HG03460 (cell line): ENCODE results near the gene BCAS4.

Experiments
- ATAC-seq: cut with Tn5 transposase; IDR thresholded peaks from one replicate; pipeline ENCODE4 v1.9.1; 2021; ENCODE audit not compliant: unreplicated experiment

Gene BCAS4

DNA sequence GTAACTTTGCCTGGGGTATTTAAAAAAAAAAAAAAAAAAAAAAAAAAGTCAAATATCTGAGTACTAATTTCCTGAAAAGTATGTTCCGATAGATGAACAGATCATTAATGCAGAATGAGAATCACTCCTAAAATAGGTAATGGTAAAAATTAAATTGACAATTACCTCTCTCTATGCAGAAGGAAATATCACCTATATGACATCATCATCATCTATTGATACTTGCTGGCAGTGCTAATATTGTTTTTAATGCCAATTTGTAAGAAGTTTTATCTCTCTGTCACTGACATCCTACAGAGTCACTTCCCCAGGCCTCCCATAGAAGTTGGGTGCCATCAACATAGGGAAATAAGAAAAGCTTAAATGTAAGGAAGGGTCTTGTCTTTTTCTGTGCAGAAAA lies 106.4 kb downstream of the BCAS4 start:
- no peak for ATAC-seq

DNA sequence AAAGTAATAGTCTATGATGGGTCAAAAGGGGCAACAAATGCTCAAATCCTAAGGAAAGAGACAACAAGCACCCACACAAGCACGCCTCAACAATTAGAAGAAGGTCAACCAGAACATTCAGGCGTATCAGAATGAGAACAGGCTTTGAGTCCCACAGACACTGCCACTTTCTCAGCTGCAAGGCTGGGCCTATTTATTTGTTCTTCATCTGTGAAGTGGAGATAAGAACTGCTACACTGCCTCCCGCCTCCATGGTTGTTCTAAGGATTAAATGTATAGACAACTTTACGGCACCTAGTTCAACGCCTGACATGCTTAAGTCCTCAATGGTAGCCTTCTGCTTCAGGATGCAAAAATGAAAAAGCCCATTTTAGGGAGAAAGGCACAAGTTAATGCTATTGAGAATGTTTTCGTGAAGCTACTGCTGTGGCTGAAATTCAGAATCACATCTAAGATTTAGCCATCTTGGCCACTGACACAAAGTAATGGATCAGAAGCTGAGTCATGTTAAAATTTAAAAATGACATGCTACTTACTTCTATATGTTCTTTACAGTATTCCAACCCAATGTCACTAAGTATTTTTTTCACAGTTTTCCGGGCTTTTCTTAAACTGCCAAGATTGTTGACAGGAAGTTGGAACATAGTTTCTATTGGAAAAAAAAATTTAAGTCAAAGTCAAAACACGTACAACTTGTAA lies 108.6 kb downstream of the BCAS4 start:
- no peak for ATAC-seq

DNA sequence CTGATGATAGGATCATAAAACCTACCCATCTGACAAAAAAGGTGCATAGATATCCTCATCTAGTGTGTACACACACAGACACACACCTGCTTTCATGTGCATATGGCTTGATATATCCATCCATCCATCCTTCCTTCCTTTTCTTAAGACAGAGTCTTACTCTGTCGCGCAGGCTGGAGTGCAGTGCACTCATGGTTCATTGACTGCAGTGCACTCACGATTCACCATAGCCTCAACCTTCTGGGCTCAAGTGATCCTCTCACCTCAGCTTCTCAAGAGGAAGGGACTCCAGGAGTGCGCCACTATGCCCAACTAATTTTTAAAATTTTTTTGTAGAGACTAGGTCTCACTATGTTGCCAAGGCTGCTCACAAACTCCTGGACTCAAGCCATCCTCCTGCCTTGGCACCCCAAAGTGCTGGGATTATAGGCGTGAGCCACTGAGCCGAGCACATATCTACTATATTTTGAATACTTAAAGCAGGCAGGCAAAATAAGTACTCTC lies 109.3 kb downstream of the BCAS4 start:
- no peak for ATAC-seq

DNA sequence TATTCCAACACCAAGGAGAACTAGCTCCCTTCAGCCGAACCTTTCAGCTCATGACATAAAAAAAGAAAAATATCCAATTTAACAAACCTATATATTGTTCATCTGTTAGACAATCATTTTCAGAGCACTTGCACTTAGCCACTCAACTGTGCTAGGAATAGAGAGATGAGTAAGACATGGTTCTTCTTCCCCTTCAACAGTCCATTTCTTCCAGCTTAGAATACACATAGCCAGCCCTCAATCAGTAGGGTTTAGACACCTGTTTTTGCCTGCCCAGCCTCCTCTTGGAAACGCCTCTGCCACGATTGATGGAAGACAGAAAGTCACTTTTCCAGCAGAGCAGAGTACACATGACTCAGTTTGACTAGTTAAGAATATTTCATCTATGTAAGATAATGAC lies 114.6 kb downstream of the BCAS4 start:
- no peak for ATAC-seq

DNA sequence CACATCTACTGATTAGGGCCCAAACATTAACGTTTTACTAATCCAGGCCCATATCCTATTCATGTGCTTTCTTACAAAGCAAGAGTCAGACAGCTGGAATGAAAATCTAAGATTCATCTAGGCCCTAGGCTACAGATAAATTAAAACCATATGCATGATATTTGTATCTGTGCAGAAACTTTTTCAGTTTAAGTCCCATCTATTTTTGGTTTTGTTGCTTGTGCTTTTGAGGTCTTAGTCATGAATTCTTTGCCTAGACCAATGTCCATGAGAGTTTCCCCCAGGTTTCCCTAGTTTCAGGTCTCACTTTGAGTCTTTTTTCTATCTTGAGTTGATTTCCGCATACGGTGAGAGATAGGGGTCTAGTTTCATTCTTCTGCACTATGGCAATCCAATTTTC lies 116.2 kb downstream of the BCAS4 start:
- ATAC-seq: no peak

DNA sequence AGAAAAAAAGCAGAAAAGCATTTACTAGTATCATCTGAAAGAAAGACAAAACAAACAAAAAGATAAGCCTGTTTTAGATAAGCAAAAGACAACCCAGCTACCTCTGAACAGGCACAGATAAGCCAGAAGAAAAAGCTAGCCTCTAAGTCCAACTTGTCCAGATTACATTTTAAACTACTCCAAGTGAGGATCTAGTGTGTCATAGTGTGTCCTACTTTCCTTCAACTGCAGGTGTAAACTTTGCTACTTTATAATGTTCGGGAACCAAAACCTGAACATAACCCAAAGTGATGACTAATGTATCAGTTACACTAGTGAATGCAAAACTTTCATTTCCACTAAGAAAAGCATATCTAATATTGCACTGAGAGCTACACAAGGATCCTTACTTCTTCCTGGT lies 116.9 kb downstream of the BCAS4 start:
- no peak for ATAC-seq

DNA sequence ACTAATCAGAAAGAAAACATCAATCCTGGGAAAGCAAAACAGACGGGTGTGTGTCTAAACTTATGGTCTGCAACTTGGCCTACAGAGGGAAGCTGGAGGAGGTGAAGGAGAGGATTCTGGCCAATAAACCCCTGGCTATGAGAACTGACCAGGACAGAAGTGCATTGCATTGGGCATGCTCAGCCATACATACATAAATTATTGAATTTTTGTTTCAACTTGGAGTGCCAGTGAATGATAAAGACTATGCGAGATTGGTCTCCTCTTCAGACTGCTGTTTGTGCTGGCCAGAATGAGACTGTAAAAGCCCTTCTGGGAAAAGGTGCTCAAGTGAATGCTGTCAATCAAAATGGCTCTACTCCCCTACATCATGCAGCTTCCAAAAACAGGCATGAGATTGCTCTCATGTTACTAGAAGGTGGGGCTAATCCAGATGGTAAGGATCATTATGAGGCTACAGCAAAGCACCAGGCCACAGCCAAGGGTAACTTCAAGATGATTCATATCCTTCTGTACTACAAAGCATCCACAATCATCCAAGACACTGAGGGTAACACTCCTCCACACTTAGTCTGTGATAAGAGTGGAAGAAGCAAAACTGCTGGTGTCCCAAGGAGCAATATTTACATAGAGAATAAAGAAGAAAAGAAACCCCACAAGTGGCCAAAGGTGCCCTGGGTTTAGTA lies 119.0 kb downstream of the BCAS4 start:
- ATAC-seq: no peak

DNA sequence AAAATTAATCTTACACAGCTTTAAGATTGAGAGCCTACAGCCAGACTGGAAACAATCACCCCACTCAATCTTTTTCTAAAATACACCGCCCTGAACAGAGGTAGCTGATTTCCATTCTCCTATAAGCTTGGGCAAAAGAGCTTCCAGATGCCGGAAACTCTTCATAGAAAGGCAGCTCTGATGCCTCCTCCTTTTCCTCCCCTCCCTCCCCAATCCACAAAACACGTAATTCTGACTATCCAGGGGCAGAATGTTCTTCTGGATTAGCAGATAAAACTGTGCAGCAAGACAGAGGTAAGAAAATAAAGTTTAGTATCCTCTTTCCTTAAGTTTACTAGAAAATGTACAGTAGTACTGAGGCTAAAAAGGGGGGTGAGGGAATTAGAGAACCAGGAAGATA lies 120.6 kb downstream of the BCAS4 start:
- ATAC-seq: no peak

DNA sequence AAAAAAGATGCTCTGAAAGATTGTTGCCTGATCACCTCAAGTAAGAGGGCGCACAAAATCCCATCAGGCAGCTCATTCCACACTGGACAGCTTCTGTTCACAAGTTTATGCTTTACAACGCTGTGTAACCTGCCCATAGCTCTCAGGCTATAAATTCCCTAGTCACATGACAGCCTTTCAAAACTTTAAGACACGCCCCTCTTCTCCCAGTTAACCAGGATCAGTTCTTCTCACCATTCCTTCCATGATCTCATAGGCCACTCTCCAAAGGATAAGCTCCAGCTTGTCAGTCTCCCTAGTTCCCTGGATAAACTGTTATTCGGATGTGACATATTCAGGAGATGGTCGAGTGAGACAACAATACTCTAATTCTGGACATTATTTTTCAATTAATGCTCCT lies 121.4 kb downstream of the BCAS4 start:
- no peak for ATAC-seq

DNA sequence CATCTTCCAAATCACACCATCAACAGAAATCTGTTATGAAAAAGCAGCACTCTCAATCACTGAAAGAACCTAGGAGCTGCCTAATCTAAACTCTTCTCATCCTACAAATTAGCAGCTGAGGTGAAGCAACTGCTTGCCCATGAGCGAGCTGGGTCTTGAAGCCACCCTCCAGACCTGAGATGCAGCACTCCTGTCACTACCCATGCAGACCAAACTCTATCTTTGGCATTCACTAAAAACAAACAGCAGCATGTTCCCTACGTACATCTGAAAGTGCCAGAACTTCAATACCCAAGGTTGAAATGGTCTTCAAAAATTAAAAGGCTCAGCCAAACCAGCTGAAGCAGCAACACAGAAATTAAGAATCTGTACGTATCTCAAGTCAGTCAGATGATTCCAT lies 122.1 kb downstream of the BCAS4 start:
- no peak for ATAC-seq

DNA sequence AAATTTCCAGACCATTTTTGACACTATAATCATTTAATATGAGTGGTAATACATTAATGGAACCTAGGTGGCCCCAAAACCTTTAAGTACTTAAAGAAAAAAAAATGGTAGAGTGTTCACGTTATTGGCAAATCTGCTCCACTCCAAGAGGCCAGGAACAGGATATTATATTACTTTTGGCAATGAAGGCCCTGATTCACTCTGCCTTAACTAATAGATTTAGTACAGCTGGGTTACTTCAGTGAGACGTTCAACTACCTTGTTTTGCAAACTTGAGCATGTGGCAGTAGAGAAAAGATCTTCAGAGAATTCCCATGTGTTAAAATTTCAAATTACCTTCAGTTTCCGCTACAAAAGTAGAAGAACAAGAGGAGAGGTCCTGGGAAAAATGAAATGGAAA lies 123.5 kb downstream of the BCAS4 start:
- no peak for ATAC-seq

DNA sequence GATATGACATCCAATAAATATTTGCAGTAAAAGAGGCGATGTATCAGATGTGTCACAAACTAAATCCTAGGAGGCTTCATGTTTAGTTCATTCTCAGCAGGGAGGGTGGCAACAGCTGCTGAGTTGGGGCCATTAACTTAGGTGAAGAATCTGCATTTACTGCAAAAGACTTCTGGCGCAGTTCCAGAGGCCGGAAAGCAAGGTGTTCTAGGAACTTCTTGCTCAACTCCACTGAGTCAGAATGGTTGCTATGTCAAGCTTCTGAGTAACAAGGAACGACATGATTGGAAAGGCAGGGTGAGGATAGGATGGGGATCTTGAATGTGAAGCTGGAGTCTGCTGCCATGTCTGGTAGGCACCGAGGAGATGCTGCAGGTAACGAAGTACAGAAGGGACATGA lies 124.7 kb downstream of the BCAS4 start:
- no peak for ATAC-seq

DNA sequence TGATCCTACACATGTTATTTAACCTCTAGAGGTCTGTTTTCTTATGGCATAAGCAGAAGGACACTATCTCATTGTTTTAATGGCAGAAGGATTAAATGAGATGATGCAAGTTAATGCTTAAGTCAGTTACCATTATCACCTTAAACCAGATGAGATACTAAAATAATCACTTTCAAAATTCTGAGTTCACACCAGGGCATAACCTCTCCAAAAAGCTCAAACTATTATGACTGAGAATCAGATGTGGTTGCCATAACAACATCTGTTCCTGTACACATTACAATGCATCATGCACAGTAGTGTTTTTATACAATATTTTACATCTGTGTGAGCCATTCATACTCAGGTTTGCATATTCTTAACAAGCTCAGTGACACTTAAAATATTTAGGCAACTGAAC lies 126.1 kb downstream of the BCAS4 start:
- ATAC-seq: no peak

DNA sequence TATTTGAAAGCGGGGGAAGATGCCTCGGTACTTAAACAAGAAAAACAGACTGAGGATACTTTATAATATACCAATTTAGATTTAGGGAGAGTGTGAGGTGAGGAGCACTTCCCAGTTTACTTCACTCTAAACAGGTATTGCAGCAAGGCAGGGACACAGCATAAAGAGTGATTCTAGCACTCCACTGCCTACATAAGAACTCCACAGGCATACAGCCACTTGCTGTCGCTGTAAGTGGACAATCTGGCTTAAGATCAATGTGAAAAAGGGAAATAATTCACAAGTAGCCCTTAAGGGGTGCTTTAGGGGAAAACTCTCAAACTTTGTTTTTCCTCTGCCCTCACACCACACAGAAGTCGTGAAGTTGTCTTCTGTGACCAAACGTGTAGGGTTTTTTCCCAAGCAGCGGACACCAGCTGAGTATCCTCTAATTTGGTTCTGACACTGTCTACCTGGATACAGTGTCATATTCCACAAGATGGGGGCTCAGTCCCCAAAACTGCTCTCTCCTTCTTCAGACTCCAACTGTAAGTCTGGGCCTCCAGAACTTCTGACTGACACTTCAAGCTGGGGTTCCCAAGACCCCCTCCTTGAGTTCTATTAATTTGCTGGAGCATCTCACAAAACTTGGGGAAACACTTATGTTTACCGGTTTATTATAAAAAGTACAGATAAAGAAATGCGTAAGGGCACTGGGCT lies 127.1 kb downstream of the BCAS4 start:
- ATAC-seq: no peak

DNA sequence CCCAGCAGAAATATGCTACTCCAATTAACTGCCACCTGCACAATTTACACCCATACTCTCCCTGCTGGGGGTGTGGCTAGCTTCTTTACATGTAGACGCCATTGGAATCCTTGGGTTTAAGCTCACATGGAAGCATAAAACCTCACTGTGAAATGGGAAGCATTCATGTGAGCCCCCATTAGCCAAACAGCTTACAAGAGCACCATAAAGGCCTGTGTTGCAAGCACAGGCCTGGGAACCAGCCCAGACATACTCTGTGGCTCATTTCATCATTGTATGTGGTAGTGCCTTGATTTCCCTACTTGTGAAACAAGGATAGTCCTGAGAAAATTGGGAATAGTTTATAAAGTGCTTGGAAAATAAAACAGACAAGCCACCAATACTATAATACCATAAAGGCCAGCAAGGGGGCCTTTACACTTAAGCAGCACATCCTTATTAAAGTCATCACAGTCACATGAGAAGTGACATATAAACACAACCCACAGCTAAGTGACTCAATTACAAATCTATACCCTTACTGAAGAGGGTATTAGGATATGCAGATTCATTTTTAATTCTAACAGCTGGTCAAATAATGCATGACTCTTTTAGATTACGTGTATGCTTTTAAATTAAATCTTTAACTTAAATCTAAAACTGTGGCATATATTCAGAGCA lies 129.5 kb downstream of the BCAS4 start:
- ATAC-seq: no peak

DNA sequence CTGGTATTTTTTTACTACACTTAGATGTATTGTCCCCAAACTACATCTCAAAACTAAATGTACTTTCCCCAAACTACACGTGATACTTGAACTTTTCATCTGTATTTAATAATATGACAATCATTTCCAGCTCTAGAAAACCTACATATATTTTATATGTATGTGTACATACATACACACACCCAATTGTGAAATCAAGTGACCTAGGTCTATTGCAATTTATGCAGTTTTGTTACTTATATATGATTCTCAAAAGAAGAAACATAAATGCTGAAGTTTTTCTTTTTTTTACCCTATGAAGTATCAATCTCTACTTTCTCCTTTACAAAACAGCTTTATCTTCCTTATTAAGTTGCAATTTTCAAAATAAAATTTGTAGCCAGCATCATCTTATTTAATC lies 131.7 kb downstream of the BCAS4 start:
- no peak for ATAC-seq
